HEK293 (cell line): ENCODE results near the gene DNAH12.
"Not testable (repeated sequence)": the region's sequence is repeated elsewhere in the genome, so short reads cannot be mapped to it uniquely, and the experiment has no call there.

ENCODE experiments used
- GFI1B ChIP-seq: fragments of 450-650 bp; formaldehyde crosslinking; IDR thresholded peaks from 2 replicates; pipeline ENCODE4 v1.5.1; 2016; ENCODE audit warnings: missing biosample characterization, missing genetic modification characterization
- ZNF366 ChIP-seq: fragments of 450-650 bp; formaldehyde crosslinking; conservative IDR thresholded peaks from 2 replicates; pipeline ENCODE4 v1.5.1; 2016; ENCODE audit warnings: missing biosample characterization, missing genetic modification characterization
- ZNF561 ChIP-seq: fragments of 450-650 bp; IDR thresholded peaks from 2 replicates; pipeline ENCODE4 v1.5.1; 2018; ENCODE audit warnings: missing biosample characterization, missing genetic modification characterization, borderline replicate concordance
- ZNF776 ChIP-seq: fragments of 450-650 bp; formaldehyde crosslinking; IDR thresholded peaks from 2 replicates; pipeline ENCODE4 v1.5.0; 2017; ENCODE audit warnings: missing biosample characterization, missing genetic modification characterization, borderline replicate concordance
- TF ChIP-seq, protein P1 (sequence below): fragments of 450-650 bp; formaldehyde crosslinking; IDR thresholded peaks from 2 replicates; pipeline ENCODE4 v1.5.1; 2016; ENCODE audit warnings: missing biosample characterization, missing genetic modification characterization
- TF ChIP-seq, protein P2 (sequence below): fragments of 450-650 bp; formaldehyde crosslinking; IDR thresholded peaks from 2 replicates; pipeline ENCODE4 v1.5.1; 2016; ENCODE audit warnings: missing biosample characterization, missing genetic modification characterization

DNA sequence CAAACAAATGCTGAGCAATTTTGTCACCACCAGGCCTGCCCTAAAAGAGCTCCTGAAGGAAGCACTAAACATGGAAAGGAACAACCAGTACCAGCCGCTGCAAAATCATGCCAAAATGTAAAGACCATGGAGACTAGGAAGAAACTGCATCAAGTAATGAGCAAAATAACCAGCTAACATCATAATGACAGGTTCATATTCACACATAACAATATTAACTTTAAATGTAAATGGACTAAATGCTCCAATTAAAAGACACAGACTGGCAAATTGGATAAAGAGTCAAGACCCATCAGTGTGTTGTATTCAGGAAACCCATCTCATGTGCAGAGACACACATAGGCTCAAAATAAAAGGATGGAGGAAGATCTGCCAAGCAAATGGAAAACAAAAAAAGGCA is 217.6 kb downstream of the DNAH12 start:
- TF ChIP-seq, protein P1, sequence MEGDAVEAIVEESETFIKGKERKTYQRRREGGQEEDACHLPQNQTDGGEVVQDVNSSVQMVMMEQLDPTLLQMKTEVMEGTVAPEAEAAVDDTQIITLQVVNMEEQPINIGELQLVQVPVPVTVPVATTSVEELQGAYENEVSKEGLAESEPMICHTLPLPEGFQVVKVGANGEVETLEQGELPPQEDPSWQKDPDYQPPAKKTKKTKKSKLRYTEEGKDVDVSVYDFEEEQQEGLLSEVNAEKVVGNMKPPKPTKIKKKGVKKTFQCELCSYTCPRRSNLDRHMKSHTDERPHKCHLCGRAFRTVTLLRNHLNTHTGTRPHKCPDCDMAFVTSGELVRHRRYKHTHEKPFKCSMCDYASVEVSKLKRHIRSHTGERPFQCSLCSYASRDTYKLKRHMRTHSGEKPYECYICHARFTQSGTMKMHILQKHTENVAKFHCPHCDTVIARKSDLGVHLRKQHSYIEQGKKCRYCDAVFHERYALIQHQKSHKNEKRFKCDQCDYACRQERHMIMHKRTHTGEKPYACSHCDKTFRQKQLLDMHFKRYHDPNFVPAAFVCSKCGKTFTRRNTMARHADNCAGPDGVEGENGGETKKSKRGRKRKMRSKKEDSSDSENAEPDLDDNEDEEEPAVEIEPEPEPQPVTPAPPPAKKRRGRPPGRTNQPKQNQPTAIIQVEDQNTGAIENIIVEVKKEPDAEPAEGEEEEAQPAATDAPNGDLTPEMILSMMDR (tag by site-specific recombination): not testable (repeated sequence)
- TF ChIP-seq ZNF561, GFI1B, ZNF776, ZNF366 (tag by site-specific recombination): not testable (repeated sequence)
- TF ChIP-seq, protein P2, sequence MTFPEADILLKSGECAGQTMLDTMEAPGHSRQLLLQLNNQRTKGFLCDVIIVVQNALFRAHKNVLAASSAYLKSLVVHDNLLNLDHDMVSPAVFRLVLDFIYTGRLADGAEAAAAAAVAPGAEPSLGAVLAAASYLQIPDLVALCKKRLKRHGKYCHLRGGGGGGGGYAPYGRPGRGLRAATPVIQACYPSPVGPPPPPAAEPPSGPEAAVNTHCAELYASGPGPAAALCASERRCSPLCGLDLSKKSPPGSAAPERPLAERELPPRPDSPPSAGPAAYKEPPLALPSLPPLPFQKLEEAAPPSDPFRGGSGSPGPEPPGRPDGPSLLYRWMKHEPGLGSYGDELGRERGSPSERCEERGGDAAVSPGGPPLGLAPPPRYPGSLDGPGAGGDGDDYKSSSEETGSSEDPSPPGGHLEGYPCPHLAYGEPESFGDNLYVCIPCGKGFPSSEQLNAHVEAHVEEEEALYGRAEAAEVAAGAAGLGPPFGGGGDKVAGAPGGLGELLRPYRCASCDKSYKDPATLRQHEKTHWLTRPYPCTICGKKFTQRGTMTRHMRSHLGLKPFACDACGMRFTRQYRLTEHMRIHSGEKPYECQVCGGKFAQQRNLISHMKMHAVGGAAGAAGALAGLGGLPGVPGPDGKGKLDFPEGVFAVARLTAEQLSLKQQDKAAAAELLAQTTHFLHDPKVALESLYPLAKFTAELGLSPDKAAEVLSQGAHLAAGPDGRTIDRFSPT (tag by site-specific recombination): not testable (repeated sequence)
